Activated CD8-positive, alpha-beta memory T cell treated with anti-CD3 and anti-CD28 coated beads, Interleukin-2, amount 50 U/mL, for 24 hours (primary cell): Measurements from ENCODE around the gene RMRP.
"Not testable (repeated sequence)": the region's sequence is repeated elsewhere in the genome, so short reads cannot be mapped to it uniquely, and the experiment has no call there.

Source experiments
- DNase-seq: peaks from one replicate; pipeline ENCODE4 v3.0.0-alpha.2; 2020; ENCODE audit errors: extremely low read depth

Gene RMRP

DNA sequence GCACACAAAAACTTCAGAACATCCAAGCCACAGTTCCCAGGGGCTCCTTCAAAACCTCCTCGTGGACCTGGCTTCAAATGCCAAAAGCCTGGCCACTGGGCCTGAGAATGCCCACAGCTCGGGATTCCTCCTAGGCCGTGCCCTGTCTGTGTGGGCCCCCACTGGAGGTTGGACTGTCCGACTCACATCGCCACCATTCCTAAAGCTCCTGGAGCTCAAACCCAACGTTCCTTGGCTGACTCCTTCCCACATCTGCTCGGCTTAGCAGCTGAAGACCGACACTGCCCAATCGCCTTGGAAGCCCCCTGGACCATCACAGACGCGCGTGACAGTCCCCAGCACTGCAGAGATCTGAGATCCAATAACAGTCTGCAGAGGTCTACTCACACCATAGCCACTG lies 14.8 kb downstream of the RMRP start:
- DNase-seq: no peak

GRCh38 chr9:35641478-35641877 lies 16.3 kb downstream of the RMRP start:
- DNase-seq: not testable (repeated sequence)

DNA sequence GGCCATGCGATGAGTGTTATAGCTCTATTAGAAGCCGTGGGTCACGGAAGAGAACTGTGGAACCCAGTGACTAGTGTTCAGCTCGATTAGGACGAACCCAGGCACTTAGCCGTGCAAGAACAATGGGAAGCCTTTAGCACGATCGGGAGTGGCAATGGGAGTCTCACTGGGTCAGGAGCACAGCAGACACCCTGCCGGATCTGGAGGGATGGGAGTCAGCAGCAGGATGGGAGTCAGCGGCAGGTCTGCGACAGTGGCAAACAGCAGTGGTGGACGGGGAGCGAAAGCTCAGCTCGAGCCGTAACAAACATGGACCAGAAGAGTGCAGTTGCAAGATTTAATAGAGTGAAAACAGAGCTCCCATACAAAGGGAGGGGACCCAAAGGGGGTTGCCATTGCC lies 17.4 kb downstream of the RMRP start:
- not testable (repeated sequence) for DNase-seq

- DNase-seq: no peak
These were observed 18.2 kb downstream of the RMRP start for GRCh38 chr9:35639631-35640030.

- DNase-seq: not testable (repeated sequence)
These were observed 18.6 kb downstream of the RMRP start for GRCh38 chr9:35639225-35639624.

DNA sequence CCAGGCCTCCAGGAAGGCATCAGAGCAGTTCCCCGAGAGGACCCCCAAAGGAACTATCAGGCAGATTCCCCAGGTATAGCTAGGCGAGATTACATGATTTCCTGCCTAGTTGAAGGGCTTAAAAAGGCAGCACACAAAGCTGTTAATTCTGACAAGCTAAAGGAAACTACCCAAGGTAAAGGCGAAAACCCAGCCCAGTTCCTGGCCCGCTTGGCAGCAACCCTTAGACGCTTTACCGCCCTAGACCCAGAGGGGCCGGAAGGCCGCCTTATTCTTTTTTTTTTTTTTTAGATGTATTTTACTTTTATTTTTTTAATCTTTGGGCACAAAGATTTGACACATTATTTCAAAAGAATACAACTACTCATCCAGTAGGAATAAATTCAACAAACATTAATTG lies 19.1 kb downstream of the RMRP start:
- not testable (repeated sequence) for DNase-seq

GRCh38 chr9:35637427-35637955 lies 20.3 kb downstream of the RMRP start:
- not testable (repeated sequence) for DNase-seq

DNA sequence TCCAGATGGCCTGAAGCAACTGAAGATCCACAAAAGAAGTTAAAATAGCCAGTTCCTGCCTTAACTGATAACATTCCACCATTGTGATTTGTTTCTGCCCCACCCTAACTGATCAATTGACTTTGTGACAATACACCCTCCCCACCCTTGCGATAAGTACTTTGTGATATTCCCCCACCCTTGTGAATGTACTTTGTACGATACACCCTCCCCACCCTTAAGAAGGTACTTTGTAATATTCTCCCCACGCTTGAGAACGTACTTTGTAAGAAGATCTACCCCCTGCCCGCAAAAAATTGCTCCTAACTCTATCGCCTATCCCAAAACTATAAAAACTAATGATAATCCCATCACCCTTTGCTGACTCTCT lies 21.0 kb downstream of the RMRP start:
- not testable (repeated sequence) for DNase-seq

- no peak for DNase-seq
These were observed 21.5 kb downstream of the RMRP start for GRCh38 chr9:35636135-35636876.

DNA sequence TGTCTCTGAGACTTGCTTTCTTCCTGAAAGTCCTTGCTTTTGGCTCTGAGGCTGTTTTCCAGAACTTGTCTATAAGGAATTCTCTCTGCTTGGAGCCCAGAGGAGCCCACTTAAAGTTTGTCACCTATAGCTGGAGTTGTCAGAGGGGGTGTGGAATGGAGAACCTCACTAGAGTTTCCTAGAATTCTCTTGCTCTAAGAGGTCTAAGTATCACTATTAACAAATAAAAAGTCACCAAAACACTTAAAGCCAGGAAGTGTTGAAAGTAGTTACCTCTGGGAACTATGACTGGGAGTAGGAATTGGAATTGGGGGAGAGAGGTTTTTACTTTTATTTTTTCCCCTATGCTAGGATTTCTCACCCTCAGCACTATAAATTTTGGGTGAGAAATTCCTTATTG lies 22.1 kb downstream of the RMRP start:
- DNase-seq: no peak

DNA sequence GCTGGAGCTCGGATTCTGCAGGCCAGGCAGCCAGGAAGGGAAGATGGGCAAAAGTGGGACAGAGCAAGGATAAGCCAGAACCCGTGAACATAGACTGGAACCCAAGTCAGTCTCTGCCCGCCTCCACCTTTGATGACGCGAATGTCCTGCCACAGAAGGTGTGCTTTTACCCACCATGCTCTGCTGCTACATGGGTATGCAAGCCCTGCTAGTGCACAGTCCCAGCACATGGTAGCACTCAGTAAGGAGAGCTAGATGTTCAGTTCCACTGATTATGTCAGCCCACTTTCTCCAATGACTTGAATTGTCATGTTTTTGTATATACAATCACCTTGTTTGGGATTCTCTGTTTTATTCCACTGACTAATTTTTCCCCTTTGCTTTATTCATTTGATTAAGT lies 28.2 kb downstream of the RMRP start:
- no peak for DNase-seq

- no peak for DNase-seq
These were observed 29.3 kb downstream of the RMRP start for GRCh38 chr9:35628389-35628991.

GRCh38 chr9:35627575-35627974 lies 30.2 kb downstream of the RMRP start:
- no peak for DNase-seq

- no peak for DNase-seq
These were observed 38.0 kb downstream of the RMRP start for GRCh38 chr9:35619800-35620158.

GRCh38 chr9:35618854-35619799 lies 38.7 kb downstream of the RMRP start:
- DNase-seq: no peak

GRCh38 chr9:35618325-35618727 lies 39.5 kb downstream of the RMRP start, which contains the start of gene CD72:
Gene CD72, minus strand, starts transcription at chr9:35618413. Its CDS starts 110 bp downstream, at chr9:35618303.
- no peak for DNase-seq

- no peak for DNase-seq
These were observed 40.3 kb downstream of the RMRP start for GRCh38 chr9:35617548-35617947.

DNA sequence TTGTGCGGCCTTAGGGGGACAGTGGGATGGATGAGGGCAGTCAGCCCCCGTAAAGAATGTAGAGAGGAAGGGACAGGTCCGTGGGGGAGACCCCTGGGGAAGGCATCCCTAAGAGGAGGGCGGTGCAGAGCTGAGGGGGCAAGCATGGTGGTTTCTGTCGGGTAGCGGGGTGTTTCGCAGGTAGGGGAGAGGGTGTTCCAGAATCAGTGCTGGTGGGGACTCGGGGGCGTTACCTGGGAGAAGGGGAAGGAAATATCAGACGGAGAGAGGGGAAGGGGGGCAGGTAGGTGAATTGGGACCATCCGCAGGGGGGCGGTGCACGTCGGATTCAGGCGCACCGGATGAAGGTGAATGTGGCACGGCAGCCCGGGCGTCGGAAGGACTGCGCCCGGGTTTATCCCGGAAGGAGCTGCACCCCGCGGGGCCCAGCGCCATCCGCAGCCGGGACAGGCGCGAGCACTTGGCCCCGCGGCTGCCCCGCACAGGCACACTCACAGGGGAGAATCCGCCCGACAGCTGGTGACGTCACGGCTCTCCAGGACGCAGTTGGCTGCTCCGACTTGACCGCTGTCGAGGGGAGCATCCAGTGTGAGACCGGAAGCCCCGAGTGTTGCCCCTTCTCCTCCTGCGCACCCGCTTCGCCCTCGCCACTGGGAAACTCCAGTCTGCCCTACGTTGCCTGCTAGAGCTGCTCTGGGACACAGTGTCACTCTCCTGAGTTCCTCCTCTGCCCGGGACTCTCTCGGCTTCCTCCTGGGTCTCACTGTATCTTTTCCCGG lies 40.9 kb downstream of the RMRP start:
- peak; percentile 37 for DNase-seq

- DNase-seq: no peak
These were observed 41.7 kb downstream of the RMRP start for GRCh38 chr9:35615981-35616680.

- no peak for DNase-seq
These were observed 45.0 kb downstream of the RMRP start for GRCh38 chr9:35612843-35613242.

GRCh38 chr9:35612066-35612465 lies 45.8 kb downstream of the RMRP start:
- DNase-seq: not testable (repeated sequence)
